GM20431 (cell line): Measurements from ENCODE around the gene PDLIM4.

Experiments used
- in situ Hi-C: fragments of 300-500 bp; cut with MseI, MboI; formaldehyde crosslinking; loops from one replicate; pipeline ENCODE4 v1.15.0; 2020; ENCODE audit warnings: low sequenced_read_pairs; ENCODE audit not compliant: unreplicated experiment

The PDLIM4 gene

DNA sequence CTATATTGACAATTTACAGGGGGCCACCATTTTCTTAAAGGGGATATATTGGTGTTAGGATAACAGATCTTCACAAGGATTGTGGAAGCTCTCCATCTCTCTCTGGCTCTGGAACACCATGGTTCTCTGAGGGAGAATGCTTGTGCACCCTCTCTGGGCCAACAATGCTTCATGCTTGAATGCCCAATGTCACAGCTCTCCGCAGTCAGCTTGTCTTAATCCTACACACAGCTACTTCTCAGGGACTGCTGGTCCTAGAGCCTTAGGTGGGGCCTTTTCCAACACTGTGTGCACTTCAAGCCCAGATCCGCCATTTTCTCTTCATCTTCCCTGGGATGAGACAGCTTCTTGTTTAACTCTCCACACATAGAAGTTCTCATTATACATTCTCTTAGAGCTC is 6.9 kb upstream of the PDLIM4 start:
- in situ Hi-C loops: no loop called here

DNA sequence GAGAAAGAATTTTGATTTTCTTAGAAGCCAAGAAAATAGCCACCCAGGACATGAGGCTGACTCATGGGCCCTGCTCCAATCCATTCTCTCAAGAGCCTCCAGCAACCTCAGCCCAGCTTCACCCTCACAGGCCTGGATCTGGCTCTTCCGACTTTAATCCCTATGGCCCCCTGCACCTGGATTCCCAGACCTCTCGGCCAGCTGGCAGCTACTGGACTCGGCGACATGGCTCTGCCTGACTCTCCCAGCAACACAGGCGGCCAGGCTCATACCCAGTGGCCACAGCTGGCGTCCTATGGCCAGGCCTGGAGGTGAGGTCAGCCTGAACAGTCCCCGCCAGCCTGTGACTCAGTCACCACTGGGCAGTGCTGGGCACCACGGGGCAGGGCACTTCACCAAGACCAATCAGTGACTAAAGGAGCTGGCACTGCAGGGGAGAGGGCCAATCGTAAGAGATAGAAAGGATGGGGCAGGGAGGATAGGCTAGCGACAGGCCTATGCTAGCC is 6.2 kb upstream of the PDLIM4 start:
- in situ Hi-C loops: no loop called here

DNA sequence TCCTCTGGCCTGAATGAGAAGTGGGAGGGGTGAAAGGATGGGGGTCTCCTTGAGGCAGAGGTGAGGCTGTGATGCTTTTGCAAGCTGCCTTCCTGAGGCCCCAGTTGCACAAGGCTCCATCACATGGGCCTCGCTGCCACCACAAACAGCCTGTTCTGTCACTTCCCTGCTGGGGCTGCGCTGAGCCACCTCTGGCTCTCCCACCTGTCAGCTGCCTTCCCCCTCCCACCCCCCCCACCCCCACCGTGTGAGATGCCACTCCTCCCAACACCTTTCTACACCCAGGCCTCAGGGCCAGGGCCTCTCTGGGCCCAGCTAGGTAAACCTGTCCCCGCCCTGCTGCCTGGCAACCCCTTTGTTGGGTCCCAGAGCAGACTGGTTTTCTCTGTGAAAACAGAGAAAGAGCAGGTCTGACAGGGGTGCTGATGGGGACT is 4.5 kb upstream of the PDLIM4 start:
- in situ Hi-C loops: no loop called here

DNA sequence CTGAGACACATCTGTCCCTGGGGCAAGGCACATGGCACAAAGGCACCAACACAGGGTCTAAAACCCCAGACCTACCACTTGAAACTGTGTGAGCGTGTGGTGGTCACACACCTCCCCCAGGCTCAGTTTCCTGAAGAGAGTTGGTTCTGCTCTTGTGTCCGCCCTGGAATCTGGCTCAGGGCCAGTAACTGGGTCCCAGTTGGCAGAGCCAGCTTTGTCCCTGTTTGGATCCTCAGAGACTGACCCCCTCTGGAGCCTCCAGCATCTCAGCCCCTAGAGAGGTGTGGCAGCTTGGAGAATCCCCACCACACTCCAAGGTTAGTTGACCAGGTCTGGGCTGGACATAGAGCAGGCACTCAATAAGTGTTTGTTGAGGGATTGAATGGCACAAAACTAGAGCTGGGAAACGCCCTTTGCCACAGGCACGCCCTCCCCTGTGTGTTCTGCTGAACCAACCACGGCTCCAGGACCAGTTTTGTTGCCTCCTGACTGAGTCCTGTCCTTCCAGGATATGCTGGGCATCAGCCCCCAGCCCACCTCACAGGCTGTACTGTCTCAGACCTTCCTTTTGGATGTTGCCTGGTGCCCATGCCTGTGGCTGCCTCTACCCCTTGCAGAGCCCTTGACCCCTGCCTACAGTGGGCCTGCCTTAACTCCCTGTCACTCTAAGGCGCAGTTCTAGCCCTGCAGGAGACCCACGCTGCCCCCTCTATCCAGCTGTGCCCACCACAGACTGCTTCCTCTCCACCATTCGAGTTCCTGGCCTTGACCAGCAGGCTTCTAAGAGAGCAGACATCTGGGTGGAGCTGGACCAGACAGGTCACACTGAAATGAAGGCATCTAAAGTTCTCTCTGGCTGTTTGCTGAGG is 3.8 kb upstream of the PDLIM4 start:
- in situ Hi-C loops: no loop called here

DNA sequence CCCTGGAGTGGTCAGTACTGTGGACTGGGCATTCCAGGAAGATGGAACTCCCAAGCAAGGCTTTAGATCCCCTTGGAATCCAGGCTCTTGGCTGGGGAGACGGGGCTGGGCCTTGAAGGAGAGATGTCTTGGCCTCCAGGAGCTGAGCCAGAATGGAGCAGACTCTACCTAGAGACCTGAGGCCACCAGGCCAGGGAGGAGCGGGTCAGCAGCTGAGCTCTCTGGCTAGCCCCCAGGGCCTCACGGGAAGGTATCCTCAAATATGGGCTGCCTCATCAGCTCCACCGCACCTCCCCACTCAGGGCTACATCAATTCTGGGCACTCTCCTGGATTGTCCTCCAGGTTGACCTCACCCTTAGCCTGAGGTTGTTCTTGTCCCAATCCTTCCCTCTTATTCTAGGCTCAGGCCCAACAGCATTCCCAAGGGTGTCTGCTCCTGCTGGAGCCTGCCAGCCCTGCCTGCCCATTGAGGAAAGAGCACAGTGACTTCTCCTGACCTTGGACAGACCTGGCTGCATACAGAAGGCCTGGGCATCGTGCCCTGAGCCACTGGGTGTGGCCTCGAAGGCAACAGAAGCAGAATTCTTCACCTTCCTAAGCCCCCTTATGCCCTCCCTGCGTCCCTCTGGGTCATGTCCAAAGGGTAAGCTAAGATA is 3.0 kb upstream of the PDLIM4 start:
- in situ Hi-C loops: no loop called here

DNA sequence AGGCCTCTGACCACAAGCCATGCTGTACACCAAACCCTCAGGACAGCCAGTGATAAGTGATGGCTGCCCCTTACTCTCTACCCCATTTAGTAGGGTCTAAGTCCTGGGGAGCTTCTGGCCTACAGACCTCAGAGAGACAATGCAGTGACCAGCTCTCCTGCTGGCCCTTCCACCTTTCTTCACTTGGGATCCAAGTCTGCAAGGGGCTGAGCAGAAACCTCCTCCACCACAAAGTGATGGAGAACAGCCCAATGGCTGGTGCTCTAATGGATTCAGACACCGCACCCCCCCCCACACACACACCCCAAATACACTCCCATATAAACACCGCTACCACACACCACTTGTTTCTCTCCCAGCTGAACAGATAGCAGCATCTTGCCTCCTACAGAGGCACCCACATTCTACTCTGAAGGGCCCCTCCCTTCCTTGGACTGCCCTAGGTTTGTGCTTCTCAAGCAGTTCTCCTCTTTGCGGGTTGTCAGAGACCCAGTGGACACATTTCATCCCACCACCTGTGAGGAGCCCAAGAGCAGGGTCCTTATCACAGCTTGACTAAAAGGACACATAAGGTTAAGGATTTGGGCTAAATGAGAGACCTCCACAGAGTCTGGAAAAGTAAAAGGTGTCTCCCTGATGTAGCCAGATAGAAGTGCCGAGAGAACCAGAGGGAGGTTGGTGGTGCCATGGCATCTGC is 1.3 kb upstream of the PDLIM4 start:
- in situ Hi-C loops: no loop called here

GRCh38 chr5:132256783-132257130 is 739 bp upstream of the PDLIM4 start:
- in situ Hi-C loops: no loop called here

- in situ Hi-C loops: no loop called here
Measured at GRCh38 chr5:132258102-132259068, 889 bp downstream of the PDLIM4 start.

GRCh38 chr5:132259069-132259851 is 1.8 kb downstream of the PDLIM4 start:
- in situ Hi-C loops: no loop called here

DNA sequence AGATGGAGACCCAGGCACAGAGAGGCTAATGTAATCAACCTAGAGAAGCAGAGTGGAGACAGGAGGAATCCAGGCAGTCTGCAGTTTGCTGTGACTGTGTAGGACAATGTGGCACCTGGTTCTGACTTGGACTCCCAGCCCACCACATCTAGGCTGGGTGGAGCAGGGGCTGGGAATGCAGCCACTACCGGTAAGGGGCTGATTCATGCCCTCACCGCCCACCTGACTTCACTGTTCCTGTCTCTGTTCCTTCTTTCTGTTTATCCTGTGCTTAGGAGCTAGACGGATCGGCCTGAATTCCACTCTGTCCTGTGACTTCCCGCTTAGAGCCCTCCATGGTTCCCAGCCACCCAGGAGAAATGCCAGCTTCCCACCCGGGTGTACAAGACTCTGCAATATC is 2.6 kb downstream of the PDLIM4 start:
- in situ Hi-C loops: no loop called here

DNA sequence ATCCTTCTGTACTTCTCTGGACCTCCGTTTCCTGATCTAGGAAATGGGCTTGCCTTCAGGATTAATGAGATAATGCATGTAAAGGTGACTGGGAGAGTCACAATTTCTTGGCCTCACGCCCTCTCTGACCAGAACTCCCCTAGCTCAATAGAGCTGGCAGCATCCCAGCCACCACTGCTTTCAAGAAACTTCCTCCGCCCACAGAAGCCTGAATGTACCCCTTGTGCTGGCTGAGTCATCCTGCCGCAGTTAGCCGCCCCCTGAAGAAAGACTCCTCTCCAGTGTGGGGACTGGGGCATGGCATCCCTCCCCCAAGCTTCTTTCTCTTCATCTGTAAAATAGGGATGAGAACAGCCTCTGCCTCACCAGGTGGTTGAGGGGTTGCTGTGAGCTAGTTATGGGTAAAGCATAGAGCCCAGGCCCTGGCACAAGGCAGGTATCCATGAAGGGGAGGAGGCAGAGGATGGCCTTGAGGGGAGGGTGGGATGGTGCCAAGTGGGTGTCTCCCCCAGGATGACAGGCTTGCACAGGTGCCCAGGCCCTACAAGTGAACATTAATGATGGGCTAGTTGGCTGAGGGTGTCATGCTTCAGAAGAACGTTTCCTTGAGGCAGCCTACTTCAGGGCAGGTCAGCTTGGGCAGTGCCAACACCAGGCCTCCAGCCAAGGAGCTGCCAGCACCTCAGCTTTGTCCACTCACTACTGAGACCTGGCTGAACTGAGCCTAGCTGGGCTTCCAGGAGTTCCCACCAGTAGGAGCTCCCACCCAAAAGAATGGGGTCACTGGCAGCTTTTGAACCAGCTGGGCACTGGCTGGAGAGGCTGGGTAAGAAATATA is 3.4 kb downstream of the PDLIM4 start:
- in situ Hi-C loops: no loop called here

GRCh38 chr5:132261881-132262845 is 4.7 kb downstream of the PDLIM4 start:
- in situ Hi-C loops: no loop called here

GRCh38 chr5:132262882-132263547 is 5.5 kb downstream of the PDLIM4 start:
- in situ Hi-C loops: no loop called here

DNA sequence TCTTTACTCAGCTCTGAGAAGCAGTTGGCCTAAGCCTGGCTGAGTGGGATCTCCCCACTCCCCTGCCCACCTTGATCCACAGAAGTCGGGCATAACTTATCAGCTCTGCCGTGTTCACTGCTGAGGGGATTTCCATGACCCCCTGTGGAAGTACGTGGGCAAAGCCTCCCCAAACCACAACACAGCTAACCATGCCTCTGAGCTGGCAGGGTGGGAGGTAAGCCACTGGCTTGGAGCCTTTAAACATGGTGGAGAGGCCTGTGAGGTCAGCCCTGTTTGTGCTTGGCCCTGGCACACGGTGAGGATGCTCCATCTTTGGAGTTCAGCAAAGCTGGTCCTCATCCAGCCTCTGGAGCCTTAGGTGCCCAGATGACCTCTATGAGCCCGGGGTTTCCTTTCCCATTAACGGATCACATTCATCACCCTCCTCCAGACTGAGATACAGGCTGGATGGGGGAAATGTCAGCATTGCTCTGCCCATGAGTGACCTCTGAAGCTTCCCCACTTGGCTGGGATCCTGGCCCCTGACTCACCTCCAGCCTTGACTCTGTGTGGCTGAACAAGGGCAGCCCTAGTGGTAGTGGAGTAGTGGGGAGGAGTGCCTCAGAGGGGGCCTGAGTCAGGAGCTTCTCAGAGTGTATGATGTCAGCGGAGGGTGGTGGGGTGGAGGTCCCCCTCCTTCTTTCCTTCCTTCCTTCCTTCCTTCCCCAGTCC is 6.2 kb downstream of the PDLIM4 start:
- in situ Hi-C loops: no loop called here

- in situ Hi-C loops: no loop called here
Measured at GRCh38 chr5:132264546-132265335, 7.2 kb downstream of the PDLIM4 start.
